ENCODE measurements around the gene KCNT2.

DNA sequence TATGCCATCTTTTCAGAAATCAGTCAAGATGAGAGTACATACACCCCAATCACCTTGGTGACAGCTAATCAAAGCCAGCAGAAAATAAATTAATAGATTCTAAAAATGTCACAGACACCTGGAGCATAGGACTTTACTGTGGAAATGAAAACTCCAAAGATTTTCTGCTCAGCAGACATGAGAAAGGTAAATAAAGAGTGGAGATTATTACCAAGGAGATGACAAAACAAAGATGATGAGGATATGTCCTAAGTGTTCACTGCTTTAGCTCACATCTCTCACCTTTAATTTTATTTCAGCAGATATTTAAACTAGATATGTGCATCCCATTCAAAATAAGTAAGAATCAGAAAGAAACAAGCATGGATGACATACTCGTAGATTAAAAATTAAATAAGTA, 14.8 kb upstream of the KCNT2 start:
- TF ChIP-seq POLR2A (IDR thresholded peaks at IDR 0.05; ENCODE audit: low read depth, low read length): no peak
- TF ChIP-seq POLR2AphosphoS5 (IDR thresholded peaks at IDR 0.05; ENCODE audit: insufficient read depth, low read depth, low read length): no peak
- TF ChIP-seq, protein P1, sequence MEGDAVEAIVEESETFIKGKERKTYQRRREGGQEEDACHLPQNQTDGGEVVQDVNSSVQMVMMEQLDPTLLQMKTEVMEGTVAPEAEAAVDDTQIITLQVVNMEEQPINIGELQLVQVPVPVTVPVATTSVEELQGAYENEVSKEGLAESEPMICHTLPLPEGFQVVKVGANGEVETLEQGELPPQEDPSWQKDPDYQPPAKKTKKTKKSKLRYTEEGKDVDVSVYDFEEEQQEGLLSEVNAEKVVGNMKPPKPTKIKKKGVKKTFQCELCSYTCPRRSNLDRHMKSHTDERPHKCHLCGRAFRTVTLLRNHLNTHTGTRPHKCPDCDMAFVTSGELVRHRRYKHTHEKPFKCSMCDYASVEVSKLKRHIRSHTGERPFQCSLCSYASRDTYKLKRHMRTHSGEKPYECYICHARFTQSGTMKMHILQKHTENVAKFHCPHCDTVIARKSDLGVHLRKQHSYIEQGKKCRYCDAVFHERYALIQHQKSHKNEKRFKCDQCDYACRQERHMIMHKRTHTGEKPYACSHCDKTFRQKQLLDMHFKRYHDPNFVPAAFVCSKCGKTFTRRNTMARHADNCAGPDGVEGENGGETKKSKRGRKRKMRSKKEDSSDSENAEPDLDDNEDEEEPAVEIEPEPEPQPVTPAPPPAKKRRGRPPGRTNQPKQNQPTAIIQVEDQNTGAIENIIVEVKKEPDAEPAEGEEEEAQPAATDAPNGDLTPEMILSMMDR (IDR thresholded peaks at IDR 0.05; ENCODE audit: extremely low read depth in 1 of 2, insufficient read depth in 1 of 2, low read depth in 1 of 2, low read length in 2 of 2): no peak
- TF ChIP-seq, protein P2, sequence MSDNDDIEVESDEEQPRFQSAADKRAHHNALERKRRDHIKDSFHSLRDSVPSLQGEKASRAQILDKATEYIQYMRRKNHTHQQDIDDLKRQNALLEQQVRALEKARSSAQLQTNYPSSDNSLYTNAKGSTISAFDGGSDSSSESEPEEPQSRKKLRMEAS (IDR thresholded peaks at IDR 0.05; ENCODE audit: insufficient read depth, insufficient read length): no peak
- no peak for TF ChIP-seq EZH2 (IDR thresholded peaks at IDR 0.05; ENCODE audit: borderline replicate concordance, low read depth, low read length, severe bottlenecking)
- no peak for TF ChIP-seq MYC (IDR thresholded peaks at IDR 0.05; ENCODE audit: low read depth, low read length)
- no peak for TF ChIP-seq JUN (IDR thresholded peaks at IDR 0.05; ENCODE audit: borderline replicate concordance, insufficient read depth, insufficient read length, low read depth)
- TF ChIP-seq FOS (IDR thresholded peaks at IDR 0.05; ENCODE audit: borderline replicate concordance, insufficient read depth, low read length): no peak
- TF ChIP-seq GATA2 (IDR thresholded peaks at IDR 0.05; ENCODE audit: insufficient read depth, insufficient read length, low read depth, low read length): no peak
